ENCODE results near the gene CSNK1A1.
"Not testable (repeated sequence)": the region's sequence is repeated elsewhere in the genome, so short reads cannot be mapped to it uniquely, and the experiment has no call there.

The CSNK1A1 gene

GRCh38 chr5:149453618-149454415, 97.4 kb downstream of the CSNK1A1 start:
- no peak for DNase-seq

- DNase-seq, result no peak
Observed at GRCh38 chr5:149452665-149453617, 98.3 kb downstream of the CSNK1A1 start.

GRCh38 chr5:149452007-149452664, 99.1 kb downstream of the CSNK1A1 start:
- no peak for DNase-seq

GRCh38 chr5:149450199-149450598, 101.0 kb downstream of the CSNK1A1 start:
- DNase-seq, result no peak

GRCh38 chr5:149448831-149449714, 102.2 kb downstream of the CSNK1A1 start:
- DNase-seq, result no peak

GRCh38 chr5:149448431-149448830, 102.8 kb downstream of the CSNK1A1 start:
- no peak for DNase-seq

GRCh38 chr5:149447373-149448367, 103.6 kb downstream of the CSNK1A1 start:
- no peak for DNase-seq

GRCh38 chr5:149446794-149447193, 104.4 kb downstream of the CSNK1A1 start:
- DNase-seq, result not testable (repeated sequence)

- DNase-seq, result no peak
Observed at GRCh38 chr5:149445739-149446369, 105.4 kb downstream of the CSNK1A1 start.

GRCh38 chr5:149445343-149445738, 105.9 kb downstream of the CSNK1A1 start:
- no peak for DNase-seq

- not testable (repeated sequence) for DNase-seq
Observed at GRCh38 chr5:149444430-149444829, 106.8 kb downstream of the CSNK1A1 start.

GRCh38 chr5:149443210-149443609, 108.0 kb downstream of the CSNK1A1 start:
- no peak for DNase-seq

GRCh38 chr5:149442563-149443182, 108.6 kb downstream of the CSNK1A1 start:
- DNase-seq, result peak; percentile 68

All from activated gamma-delta T cell treated with Interleukin-2 at 50 U/mL for 16 hours (primary cell).